ENCODE data around the gene COA3. TPM values are rescaled to one million over a fixed set of nuclear protein-coding genes. Genes with fewer than 3 reads are reported as not detected.
A peak's percentile ranks its signal among the peaks of the same experiment; 100 is the strongest.

The COA3 gene
- total and polyA plus RNA-seq, 4 donors, result 55.7 to 142 (median 76.7) TPM

DNA sequence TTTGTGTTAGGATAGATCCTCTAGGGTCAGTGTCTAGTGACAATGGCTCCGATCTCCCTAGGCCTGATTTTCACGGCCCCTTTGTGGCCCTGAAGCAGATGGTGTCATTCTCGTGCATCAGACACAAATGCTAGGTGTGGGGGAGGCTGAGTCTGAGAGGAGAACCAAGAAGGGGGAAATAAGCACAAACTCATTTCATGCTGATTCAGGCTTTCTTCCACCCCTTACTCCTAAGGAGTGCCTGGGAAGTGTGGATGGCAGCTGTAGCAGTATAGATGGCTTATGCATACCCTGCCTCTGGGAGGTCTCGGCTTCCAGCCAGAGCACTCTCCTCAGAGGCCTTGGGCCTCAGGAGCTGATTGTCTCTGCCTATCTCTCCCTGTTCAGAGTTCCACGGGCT, 19.9 kb downstream of the COA3 start:
- WGBS, 2 donors, result 92 to 96% methylated on average over 5 of the region's 5 CpGs
- TF ChIP-seq, protein P1, sequence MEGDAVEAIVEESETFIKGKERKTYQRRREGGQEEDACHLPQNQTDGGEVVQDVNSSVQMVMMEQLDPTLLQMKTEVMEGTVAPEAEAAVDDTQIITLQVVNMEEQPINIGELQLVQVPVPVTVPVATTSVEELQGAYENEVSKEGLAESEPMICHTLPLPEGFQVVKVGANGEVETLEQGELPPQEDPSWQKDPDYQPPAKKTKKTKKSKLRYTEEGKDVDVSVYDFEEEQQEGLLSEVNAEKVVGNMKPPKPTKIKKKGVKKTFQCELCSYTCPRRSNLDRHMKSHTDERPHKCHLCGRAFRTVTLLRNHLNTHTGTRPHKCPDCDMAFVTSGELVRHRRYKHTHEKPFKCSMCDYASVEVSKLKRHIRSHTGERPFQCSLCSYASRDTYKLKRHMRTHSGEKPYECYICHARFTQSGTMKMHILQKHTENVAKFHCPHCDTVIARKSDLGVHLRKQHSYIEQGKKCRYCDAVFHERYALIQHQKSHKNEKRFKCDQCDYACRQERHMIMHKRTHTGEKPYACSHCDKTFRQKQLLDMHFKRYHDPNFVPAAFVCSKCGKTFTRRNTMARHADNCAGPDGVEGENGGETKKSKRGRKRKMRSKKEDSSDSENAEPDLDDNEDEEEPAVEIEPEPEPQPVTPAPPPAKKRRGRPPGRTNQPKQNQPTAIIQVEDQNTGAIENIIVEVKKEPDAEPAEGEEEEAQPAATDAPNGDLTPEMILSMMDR (IDR thresholded peaks at IDR 0.05; ENCODE audit: control extremely low read depth, extremely low read depth), result no peak
- ATAC-seq (ENCODE audit: insufficient read depth, low FRiP score), result no peak

DNA sequence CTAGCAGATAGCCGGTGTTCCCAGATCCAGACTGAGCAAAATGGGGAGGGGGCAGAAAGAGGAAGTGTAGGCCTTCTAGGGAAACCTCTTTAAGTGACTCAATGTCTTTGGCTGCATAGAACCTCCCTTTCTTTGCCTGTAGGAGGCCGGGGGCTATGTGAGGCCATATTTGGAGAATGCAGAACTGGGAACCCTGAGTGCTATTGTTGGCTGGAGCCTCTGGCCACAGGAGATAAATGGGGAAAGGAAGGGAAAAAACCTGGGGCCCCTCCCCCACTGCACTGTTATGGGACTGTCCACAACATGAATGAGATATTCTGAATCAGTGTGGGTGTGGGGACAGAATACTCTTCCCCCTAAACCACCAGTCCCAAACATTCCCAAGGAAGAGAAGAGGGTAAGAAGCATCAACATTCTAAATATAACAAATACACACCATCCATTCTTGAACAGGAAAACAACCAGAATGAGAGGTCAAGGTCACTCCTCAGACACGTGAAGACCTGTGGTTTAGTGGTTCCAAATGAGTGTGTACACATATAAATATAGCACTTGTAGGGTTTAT, 22.9 kb downstream of the COA3 start:
- Histone ChIP-seq H3K27me3 (ENCODE audit: control insufficient read depth in 3 of 3, insufficient read depth in 3 of 3, low read length in 2 of 3) (peaks cover 0 to 3% (median 0%) of the 10 kb centered on the region in 3 donors), H3K9ac (ENCODE audit: insufficient read depth in 1 of 2, low read length in 2 of 2) (no peak overlapping the region), H3K9me3 (ENCODE audit: control insufficient read depth in 4 of 4, insufficient read depth in 3 of 4, low read length in 3 of 4) (no peaks in the 10 kb centered on the region), H3K27ac (ENCODE audit: low read depth in 1 of 2, low read length in 1 of 2) (no peak overlapping the region), H3K4me1 (ENCODE audit: control insufficient read depth in 5 of 5, insufficient read depth in 5 of 5, low read length in 5 of 5) (peaks cover 0 to 20% (median 4%) of the 10 kb centered on the region in 5 donors), H3K36me3 (ENCODE audit: control insufficient read depth in 4 of 4, insufficient read depth in 4 of 4, low read length in 4 of 4) (peaks cover 3 to 21% (median 19%) of the 10 kb centered on the region in 4 donors), H3K4me3 (no peak overlapping the region)
- ATAC-seq (ENCODE audit: insufficient read depth, low FRiP score) (no peak), DNase-seq (no peak)
- WGBS, 2 donors, result 60 to 61% methylated on average over 3 of the region's 3 CpGs
- TF ChIP-seq, protein P1 (IDR thresholded peaks at IDR 0.05; ENCODE audit: control extremely low read depth, extremely low read depth), result no peak

More for the DNA sequence above, 19.9 kb downstream of the COA3 start:
- no peak overlapping the region for H3K9ac ChIP-seq (ENCODE audit: insufficient read depth in 1 of 2, low read length in 2 of 2)
- no peak overlapping the region for H3K27ac ChIP-seq (ENCODE audit: low read depth in 1 of 2, low read length in 1 of 2)
- H3K4me3 ChIP-seq, result no peak overlapping the region
- peaks cover 0 to 30% (median 23%) of the 10 kb centered on the region in 3 donors for H3K27me3 ChIP-seq (ENCODE audit: control insufficient read depth in 3 of 3, insufficient read depth in 3 of 3, low read length in 2 of 3)
- peaks cover 3 to 21% (median 17%) of the 10 kb centered on the region in 4 donors for H3K36me3 ChIP-seq (ENCODE audit: control insufficient read depth in 4 of 4, insufficient read depth in 4 of 4, low read length in 4 of 4)
- no peaks in the 10 kb centered on the region for H3K9me3 ChIP-seq (ENCODE audit: control insufficient read depth in 4 of 4, insufficient read depth in 3 of 4, low read length in 3 of 4)
- DNase-seq, result no peak
- H3K4me1 ChIP-seq (ENCODE audit: control insufficient read depth in 5 of 5, insufficient read depth in 5 of 5, low read length in 5 of 5), result peaks cover 0 to 28% (median 6%) of the 10 kb centered on the region in 5 donors

DNA sequence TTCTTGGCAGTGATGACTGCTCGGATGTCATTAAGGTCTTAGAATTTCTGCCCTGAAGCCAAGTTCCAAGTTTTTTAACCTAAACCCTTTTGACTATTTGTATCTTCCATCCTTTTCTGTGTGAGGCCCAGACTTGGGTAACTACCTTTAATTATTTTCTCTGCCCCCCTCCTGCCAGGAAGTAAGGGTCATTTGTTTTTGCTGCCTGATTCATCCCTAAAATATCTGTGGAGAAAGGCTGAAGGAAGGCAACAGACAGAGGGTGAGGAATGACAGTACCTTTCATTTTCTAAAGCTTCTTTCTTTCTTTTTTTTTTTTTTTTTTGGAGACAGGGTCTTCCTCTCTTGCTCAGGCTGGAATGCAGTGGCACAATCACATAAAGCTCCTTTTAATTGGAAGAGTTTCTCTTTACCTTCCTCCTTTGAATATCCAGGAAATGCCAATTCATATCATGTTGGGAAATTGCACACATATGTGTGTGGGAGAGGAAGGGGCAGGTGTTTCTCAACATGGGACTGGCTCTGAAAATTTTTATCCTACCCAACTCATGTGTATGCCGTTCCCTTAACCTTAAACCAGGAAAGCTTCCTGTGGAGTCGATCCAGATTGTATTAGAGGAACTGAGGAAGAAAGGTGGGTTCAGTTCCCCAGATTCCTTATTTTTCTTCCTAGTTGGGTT, 24.3 kb downstream of the COA3 start:
- 54 to 66% methylated on average over 3 of the region's 3 CpGs for WGBS, 2 donors

More for the DNA sequence above, 24.3 kb downstream of the COA3 start:
- H3K9me3 ChIP-seq (ENCODE audit: control insufficient read depth in 4 of 4, insufficient read depth in 3 of 4, low read length in 3 of 4), result no peaks in the 10 kb centered on the region
- H3K9ac ChIP-seq (ENCODE audit: insufficient read depth in 1 of 2, low read length in 2 of 2), result peak overlapping the region; percentile 59 to 84
- H3K4me1 ChIP-seq (ENCODE audit: control insufficient read depth in 5 of 5, insufficient read depth in 5 of 5, low read length in 5 of 5), result peaks cover 0 to 13% (median 4%) of the 10 kb centered on the region in 5 donors
- H3K36me3 ChIP-seq (ENCODE audit: control insufficient read depth in 4 of 4, insufficient read depth in 4 of 4, low read length in 4 of 4), result peaks cover 3 to 20% (median 15%) of the 10 kb centered on the region in 4 donors
- peaks cover 0 to 3% (median 0%) of the 10 kb centered on the region in 3 donors for H3K27me3 ChIP-seq (ENCODE audit: control insufficient read depth in 3 of 3, insufficient read depth in 3 of 3, low read length in 2 of 3)
- peak overlapping the region in 1 of 2 donors; percentile 89 for H3K27ac ChIP-seq (ENCODE audit: low read depth in 1 of 2, low read length in 1 of 2)
- no peak for ATAC-seq (ENCODE audit: insufficient read depth, low FRiP score)
- TF ChIP-seq, protein P1 (IDR thresholded peaks at IDR 0.05; ENCODE audit: control extremely low read depth, extremely low read depth), result no peak
- DNase-seq, result no peak
- H3K4me3 ChIP-seq, result peak overlapping the region; percentile 93
